ENCODE measurements around the gene RFC3. TPM values are rescaled to one million over a fixed set of nuclear protein-coding genes. Genes with fewer than 3 reads are reported as not detected.
"Not testable (repeated sequence)": the region's sequence is repeated elsewhere in the genome, so short reads cannot be mapped to it uniquely, and the experiment has no call there.

Gene RFC3
- total RNA-seq, 1 donor from 2014 or later, result 5.0 TPM

DNA sequence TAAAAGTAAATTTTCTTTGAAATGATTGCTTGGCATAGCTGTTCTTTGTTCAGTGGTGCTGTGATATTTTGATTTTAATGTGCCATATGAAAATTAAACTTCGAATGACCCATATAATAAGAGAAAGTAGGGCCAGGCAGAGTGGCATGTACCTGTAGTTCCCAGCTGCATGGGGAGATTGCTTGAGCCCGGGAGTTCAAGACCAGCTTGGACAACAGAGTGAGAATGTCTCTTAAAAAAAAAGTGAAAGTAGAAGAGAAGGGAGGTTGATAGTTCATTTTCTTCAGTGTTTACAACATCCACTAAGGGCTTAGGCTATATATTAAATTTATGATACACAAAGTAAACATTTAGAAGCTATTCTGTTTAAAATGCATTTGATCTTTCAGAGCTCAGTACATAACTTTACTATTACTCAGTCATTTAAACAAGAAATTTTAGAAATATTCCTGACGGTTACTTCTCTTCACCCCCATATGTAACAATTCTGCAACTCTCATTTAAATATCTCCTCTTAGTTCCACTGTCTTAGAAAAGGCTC lies 17.2 kb upstream of the RFC3 start:
- ATAC-seq, result no peak
- intact Hi-C loops (cut with DNase I), result loop anchor here (1.0 to 10.0 kb wide), 3 partner anchors 33 to 1364 kb away; no protein-coding TSS in a partner anchor
- DNase-seq (ENCODE audit: missing footprints), result no peak

DNA sequence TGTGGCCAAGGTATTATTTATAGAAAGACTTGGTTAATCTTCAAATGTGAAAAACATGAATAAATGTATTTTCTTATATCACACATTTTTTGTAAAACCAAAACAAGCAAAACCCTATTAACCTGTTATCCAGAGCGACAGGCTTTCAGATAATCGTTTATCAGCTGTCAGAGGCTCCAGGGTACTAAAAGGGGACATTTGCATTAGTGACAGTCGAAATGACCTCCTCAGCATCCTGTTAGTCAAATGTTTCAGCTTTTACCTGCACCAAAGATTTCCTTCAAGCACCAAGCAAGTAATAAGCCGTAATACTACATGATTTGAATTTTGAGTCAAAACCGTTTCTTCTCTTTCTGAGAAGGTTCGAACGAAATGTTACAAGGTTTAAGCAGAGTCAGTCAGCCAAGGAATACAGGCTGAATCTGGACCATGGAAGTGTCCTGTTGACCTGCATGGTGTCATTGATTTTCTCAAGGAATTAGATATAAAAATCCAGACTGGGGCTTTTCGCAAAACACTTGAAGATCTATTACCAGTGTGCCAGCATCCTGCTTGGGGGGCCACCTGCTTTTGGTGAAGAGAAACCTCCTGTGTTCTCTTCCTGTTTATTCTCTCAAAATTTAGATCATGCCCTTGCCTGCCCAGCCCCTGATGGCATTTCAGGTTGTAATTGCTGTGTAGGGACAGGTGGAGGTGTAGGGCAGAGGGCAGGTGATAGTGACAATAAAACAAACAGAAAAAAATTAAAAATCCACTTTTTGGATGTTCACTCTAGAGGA lies 11.3 kb upstream of the RFC3 start:
- no peak for DNase-seq (ENCODE audit: missing footprints)
- intact Hi-C loops (cut with DNase I), result loop anchor here (10.0 kb wide), 1 partner anchor 1358 kb away; no protein-coding TSS in a partner anchor
- ATAC-seq, result no peak

GRCh38 chr13:33812829-33813228 lies 5.1 kb upstream of the RFC3 start:
- ATAC-seq; intact Hi-C loops (cut with DNase I); DNase-seq (ENCODE audit: missing footprints): not testable (repeated sequence)

GRCh38 chr13:33815011-33815550 lies 2.9 kb upstream of the RFC3 start:
- DNase-seq (ENCODE audit: missing footprints) (no peak), ATAC-seq (no peak)
- intact Hi-C loops (cut with DNase I), result no loop called here

GRCh38 chr13:33816912-33817311 lies 1.0 kb upstream of the RFC3 start:
- ATAC-seq (no peak), DNase-seq (ENCODE audit: missing footprints) (no peak)
- intact Hi-C loops (cut with DNase I), result no loop called here

DNA sequence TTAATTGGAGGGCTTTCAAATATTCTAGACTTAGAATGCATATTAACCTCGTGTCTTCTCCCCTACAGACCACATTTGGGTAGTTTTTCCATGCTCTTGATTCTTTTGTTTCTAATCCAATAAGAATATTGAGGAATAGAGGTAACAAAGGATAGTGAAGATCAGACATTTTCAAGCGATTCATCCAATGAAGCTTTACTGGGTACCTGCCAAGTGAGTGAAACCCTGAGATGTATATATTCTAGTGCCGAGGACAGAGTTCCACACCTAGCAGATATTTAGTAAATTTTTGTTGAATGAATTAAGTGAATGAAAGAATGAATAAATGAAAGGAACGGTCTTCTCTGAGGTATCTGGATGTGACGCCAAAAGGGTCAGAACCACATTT lies 442 bp upstream of the RFC3 start:
- ATAC-seq, result no peak
- intact Hi-C loops (cut with DNase I), result no loop called here

GRCh38 chr13:33825083-33825482 lies 7.1 kb downstream of the RFC3 start:
- intact Hi-C loops (cut with DNase I), result no loop called here
- no peak for DNase-seq (ENCODE audit: missing footprints)

More for the DNA sequence above, 442 bp upstream of the RFC3 start:
- DNase-seq (ENCODE audit: missing footprints), result no peak

GRCh38 chr13:33827139-33827538 lies 9.2 kb downstream of the RFC3 start:
- ATAC-seq (no peak), DNase-seq (ENCODE audit: missing footprints) (no peak)
- intact Hi-C loops (cut with DNase I), result no loop called here

More at GRCh38 chr13:33825083-33825482, 7.1 kb downstream of the RFC3 start:
- no peak for ATAC-seq

DNA sequence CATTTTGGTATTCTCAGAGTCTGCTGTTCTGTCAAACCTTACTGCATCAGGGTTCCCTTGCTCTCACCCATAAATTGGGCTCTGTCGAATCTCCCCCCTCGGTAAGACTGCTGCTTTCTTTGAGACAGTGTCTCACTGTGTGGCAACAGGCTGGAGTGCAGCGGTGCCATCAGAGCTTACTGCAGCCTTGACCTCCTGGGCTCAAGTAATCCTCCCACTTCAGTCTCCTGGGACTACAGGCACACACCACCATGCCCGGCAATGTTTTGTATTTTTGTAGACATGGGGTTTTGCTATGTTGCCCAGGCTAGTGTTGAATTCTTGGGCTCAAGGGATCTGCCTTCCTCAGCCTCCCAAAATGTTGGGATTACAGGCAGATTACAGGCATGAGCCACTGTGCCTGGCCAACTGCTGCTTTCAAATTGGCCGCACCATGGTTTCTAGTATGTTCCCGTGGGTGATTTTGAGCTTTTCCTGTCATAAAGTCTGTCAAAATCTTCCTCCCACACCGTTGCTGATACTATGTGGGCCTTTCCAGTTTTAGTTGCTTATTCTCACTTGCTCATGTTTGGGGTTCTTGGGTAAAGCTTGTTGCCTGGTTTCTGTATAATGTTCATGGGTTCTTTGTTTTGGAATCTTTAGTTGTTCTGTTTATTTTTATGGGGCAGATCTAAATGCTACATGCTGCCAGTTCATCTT lies 10.6 kb downstream of the RFC3 start:
- no peak for DNase-seq (ENCODE audit: missing footprints)
- intact Hi-C loops (cut with DNase I), result no loop called here
- no peak for ATAC-seq

- no peak for DNase-seq (ENCODE audit: missing footprints)
- no peak for ATAC-seq
- intact Hi-C loops (cut with DNase I), result loop anchor here (1.0 kb wide), 1 partner anchor 33 kb away; no protein-coding TSS in a partner anchor
Observed at GRCh38 chr13:33832872-33833271, 14.9 kb downstream of the RFC3 start.

- DNase-seq (ENCODE audit: missing footprints) (no peak), ATAC-seq (no peak)
- intact Hi-C loops (cut with DNase I), result no loop called here
Observed at GRCh38 chr13:33838647-33839046, 20.7 kb downstream of the RFC3 start.

DNA sequence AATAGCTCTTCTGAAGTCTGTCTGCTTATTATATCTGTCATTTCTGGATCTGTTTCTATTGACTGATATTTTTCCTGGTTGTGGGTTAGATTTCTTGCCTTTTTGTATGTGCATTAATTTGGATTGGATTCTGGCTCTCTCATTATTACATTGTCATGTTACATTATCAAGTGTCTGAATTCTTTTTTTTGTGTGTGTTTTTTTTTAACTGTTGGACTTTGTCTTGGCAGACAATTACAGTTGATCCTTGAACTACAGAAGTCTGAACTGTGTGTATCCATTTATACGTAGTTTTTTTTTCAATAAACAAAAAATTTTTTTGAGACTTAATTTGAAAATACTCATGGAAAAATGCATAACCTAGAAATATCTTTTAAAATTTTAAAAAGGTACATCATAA lies 22.5 kb downstream of the RFC3 start:
- no peak for ATAC-seq

DNA sequence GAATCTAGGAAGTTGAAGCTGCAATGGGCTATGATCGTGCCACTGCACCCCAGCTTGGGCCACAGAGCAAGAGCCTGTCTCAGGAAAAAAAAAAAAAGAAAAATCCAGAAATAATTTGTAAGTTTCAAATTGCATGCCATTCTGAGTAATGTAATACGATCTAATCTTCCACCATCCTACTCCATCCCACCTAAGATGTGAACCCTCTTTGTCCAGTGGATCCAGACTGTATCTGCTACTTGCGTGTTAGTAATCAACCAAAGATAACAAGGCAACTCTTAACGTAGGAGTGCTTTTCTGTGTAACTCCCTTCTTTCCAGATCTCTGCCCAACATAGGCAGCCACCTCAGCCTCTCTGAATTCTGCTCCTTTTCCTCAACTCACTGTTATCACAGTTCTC lies 24.3 kb downstream of the RFC3 start:
- intact Hi-C loops (cut with DNase I), result no loop called here
- DNase-seq (ENCODE audit: missing footprints) (no peak), ATAC-seq (no peak)

More for the DNA sequence above, 22.5 kb downstream of the RFC3 start:
- intact Hi-C loops (cut with DNase I), result no loop called here
- DNase-seq (ENCODE audit: missing footprints), result no peak

DNA sequence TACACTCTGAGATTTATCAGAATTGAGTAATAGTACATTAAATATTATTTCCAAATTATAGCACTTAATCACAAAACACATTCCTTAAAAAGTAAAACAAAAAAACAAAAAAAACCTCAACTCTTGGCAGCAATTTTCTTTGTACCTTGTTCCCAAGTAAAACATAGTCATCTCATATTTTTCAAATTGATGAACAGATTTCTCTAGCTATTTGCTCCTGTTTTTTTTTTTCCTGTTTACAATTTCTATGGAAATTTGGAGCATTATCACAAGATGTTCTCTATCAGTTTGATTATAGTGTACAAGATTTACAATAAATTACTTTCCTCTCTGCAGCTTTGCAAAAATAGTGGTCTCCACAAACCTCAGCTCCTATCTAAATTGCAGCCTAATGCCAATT lies 25.0 kb downstream of the RFC3 start:
- no peak for DNase-seq (ENCODE audit: missing footprints)
- ATAC-seq, result no peak
- intact Hi-C loops (cut with DNase I), result no loop called here

DNA sequence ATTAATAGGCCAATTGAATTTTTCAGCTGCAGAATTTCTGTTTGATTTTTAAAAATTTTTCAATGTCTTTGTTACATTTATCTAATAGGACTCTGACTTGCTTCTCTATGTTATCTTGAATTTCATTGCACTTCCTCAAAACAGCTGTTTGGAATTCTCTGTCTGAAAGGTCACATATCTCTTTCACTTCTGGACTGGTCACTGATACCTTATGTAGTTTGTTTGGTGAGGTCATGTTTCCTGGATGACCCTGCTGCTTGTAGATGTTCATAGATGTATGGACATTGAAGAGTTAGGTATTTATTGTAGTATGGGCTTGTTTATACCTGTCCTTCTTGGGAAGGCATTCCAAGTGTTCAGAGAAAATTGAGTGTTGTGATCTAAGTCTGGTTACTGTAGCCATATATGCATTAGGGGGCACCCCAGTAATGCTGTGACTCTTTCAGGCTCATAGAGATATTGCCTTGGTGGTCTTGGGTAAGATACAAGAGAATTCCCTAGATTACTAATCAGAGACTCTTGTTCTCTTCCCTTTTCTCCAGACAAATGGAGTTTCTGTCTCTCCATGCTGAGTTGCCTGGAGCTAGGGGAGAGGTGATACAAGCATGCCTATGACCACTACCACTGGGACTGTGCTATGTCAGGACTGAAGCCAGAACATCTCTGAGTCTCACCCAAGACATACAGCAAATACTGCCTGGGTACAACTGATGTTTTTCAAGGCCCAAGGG lies 27.8 kb downstream of the RFC3 start:
- ATAC-seq (no peak), DNase-seq (ENCODE audit: missing footprints) (no peak)
- intact Hi-C loops (cut with DNase I), result no loop called here

- DNase-seq (ENCODE audit: missing footprints) (no peak), ATAC-seq (no peak)
- intact Hi-C loops (cut with DNase I), result no loop called here
Observed at GRCh38 chr13:33846303-33847062, 28.5 kb downstream of the RFC3 start.

DNA sequence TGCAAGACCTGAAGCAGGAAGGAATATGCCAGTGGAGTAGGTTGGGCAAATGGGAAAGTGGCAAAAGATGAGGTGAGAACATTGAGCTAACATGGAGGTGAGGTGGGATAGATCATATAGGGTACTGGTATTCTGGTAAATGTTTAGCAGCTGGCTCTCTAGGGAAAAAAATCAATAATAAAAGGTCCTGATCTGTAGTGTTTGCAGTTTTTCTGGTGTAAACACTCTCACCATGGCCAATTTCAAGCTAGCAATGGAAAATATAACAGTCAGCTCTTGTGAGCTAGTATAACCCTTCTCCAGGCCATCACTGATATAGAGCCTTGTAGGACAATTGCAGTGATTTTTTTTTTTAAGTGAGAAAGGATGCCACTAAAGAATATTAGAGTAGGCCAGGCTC lies 31.3 kb downstream of the RFC3 start:
- DNase-seq (ENCODE audit: missing footprints), result no peak
- no peak for ATAC-seq
- intact Hi-C loops (cut with DNase I), result no loop called here

DNA sequence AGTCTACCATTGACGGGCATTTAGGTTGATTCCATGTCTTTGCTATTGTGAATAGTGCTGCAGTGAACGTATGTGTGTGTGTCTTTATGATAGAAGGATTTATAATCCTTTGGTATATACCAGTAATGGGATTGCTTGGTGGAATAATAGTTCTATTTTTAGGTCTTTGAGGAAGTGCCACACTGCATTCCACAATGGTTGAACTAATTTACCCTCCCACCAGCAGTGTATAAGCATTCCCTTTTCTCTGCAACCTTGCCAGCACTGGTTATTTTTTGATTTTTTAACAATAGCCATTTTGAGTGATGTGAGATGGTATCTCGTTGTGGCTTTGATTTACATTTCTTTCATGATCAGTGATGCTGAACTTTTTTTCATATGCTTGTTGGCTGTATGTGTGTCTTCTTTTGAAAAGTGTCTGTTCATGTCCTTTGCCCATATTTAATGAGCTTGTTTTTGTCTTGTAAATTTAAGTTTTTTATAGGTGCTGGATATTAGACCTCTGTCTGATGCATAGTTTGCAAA lies 37.5 kb downstream of the RFC3 start:
- no peak for DNase-seq (ENCODE audit: missing footprints)
- no peak for ATAC-seq
- intact Hi-C loops (cut with DNase I), result no loop called here
